ENCODE results near the gene MAPK8IP1. TPM values are rescaled to one million over a fixed set of nuclear protein-coding genes. Genes with fewer than 3 reads are reported as not detected.

MAPK8IP1 gene
- total RNA-seq, 1 donor, result 6.5 TPM

GRCh38 chr11:45871638-45872037, 13.8 kb upstream of the MAPK8IP1 start:
- TF ChIP-seq, protein P1, sequence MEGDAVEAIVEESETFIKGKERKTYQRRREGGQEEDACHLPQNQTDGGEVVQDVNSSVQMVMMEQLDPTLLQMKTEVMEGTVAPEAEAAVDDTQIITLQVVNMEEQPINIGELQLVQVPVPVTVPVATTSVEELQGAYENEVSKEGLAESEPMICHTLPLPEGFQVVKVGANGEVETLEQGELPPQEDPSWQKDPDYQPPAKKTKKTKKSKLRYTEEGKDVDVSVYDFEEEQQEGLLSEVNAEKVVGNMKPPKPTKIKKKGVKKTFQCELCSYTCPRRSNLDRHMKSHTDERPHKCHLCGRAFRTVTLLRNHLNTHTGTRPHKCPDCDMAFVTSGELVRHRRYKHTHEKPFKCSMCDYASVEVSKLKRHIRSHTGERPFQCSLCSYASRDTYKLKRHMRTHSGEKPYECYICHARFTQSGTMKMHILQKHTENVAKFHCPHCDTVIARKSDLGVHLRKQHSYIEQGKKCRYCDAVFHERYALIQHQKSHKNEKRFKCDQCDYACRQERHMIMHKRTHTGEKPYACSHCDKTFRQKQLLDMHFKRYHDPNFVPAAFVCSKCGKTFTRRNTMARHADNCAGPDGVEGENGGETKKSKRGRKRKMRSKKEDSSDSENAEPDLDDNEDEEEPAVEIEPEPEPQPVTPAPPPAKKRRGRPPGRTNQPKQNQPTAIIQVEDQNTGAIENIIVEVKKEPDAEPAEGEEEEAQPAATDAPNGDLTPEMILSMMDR (IDR thresholded peaks at IDR 0.05; ENCODE audit: insufficient read depth, low read depth, low read length), result no peak
- no peak overlapping the region for H3K4me3 ChIP-seq (ENCODE audit: low read depth, low read length)
- DNase-seq (ENCODE audit: low read depth), result no peak

DNA sequence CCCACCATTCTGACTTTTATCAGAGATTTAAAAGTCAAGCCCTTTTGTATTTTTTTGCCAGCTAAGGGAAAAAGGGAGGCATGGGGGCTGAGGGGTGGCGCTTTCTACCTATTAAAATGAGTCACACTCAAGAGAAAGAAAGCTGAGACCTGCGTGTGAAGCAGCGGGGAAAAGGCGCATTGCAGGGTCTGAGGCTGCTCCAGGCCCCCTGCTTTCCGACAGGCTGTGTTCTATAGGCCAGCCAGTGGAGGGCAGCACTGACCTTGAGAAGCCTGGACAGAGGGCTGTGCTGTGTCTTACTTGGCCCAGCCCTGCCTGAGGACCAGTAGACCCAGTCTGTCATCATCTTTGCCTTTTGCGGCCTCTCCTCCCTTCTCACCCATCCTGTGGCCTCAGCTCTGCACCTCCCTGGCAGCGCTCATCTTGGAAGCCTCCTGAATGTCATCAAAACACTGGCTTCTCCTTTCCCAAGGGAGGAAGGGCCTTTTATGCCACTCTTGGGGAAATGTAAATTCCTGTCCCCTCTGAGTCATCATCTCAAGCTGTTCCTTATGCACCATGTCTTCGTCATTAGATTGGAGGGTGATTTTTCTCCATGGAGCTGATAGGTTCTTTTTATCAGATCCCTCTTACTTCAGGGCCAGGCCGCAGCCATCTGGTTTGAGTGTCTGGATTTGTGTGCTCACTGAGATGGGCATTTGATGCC, 12.6 kb upstream of the MAPK8IP1 start:
- DNase-seq (ENCODE audit: low read depth), result peak; percentile 89
- H3K4me3 ChIP-seq (ENCODE audit: low read depth, low read length), result no peak overlapping the region
- TF ChIP-seq, protein P1 (IDR thresholded peaks at IDR 0.05; ENCODE audit: insufficient read depth, low read depth, low read length), result peak; percentile 91

DNA sequence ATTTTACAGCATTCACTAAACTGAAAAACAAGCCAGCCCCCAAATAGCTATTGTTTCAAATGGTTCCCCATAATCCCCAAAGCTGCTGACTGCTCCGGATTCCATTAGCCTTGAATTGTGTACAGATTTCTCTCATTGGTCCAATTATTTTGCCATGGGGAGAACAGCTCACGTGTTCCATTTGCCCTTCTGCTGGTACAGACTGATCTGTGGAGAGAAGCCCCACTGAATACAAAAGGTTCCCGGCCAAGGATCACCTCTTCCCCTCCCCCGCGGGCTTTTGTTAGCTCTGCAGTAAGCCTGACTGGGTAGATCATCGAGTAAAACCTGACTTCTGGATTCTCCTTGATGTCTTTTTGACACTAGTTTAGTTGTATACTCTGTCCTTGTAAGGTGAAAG, 9.1 kb upstream of the MAPK8IP1 start:
- TF ChIP-seq, protein P1 (IDR thresholded peaks at IDR 0.05; ENCODE audit: insufficient read depth, low read depth, low read length), result no peak
- DNase-seq (ENCODE audit: low read depth), result no peak
- no peak overlapping the region for H3K4me3 ChIP-seq (ENCODE audit: low read depth, low read length)

GRCh38 chr11:45877221-45877620, 8.2 kb upstream of the MAPK8IP1 start:
- DNase-seq (ENCODE audit: low read depth), result no peak
- no peak overlapping the region for H3K4me3 ChIP-seq (ENCODE audit: low read depth, low read length)
- TF ChIP-seq, protein P1 (IDR thresholded peaks at IDR 0.05; ENCODE audit: insufficient read depth, low read depth, low read length), result no peak

- TF ChIP-seq, protein P1 (IDR thresholded peaks at IDR 0.05; ENCODE audit: insufficient read depth, low read depth, low read length), result no peak
- no peak for DNase-seq (ENCODE audit: low read depth)
- H3K4me3 ChIP-seq (ENCODE audit: low read depth, low read length), result no peak overlapping the region
Measured at GRCh38 chr11:45877845-45878244, 7.6 kb upstream of the MAPK8IP1 start.

GRCh38 chr11:45879803-45880686, 5.4 kb upstream of the MAPK8IP1 start:
- TF ChIP-seq, protein P1 (IDR thresholded peaks at IDR 0.05; ENCODE audit: insufficient read depth, low read depth, low read length), result no peak
- peak; percentile 66 for DNase-seq (ENCODE audit: low read depth)
- no peak overlapping the region for H3K4me3 ChIP-seq (ENCODE audit: low read depth, low read length)

Data from fibroblast of villous mesenchyme (primary cell).